Esophagus muscularis mucosa (tissue), 4 donors: ENCODE data around the gene WDR87. TPM values are rescaled to one million over a fixed set of nuclear protein-coding genes. Genes with fewer than 3 reads are reported as not detected.

Source experiments
- DNase-seq: peaks from one replicate; pipeline ENCODE4 v3.0.0-alpha.2; 2017; ENCODE audit errors: extremely low spot score
- H3K27ac ChIP-seq, 4 donors: fragments of 200-600 bp; sonication (generic); replicated peaks in 1 of 4; 1 replicate in 3 of 4; 2 replicates in 1 of 4; pipeline ENCODE4 v1.5.1; 2016 to 2019; ENCODE audit warnings: mild to moderate bottlenecking in 1 of 4
- H3K27me3 ChIP-seq, 4 donors: fragments of 200-600 bp; sonication (generic); one replicate each; pipeline versions ENCODE4 v1.5.1 to v1.6.0; 2016 to 2019
- H3K36me3 ChIP-seq, 4 donors: fragments of 200-600 bp; sonication (generic); one replicate each; pipeline ENCODE4 v1.5.1; 2016 to 2019
- H3K4me1 ChIP-seq, 4 donors: fragments of 200-600 bp; sonication (generic); one replicate each; pipeline ENCODE4 v1.5.1; 2016 to 2019
- H3K4me3 ChIP-seq, 4 donors: fragments of 200-600 bp; sonication (generic); 1 replicate in 2 of 4; 2 replicates in 2 of 4; pipeline ENCODE4 v1.5.1; 2016 to 2019; ENCODE audit warnings: mild to moderate bottlenecking in 4 of 4, moderate library complexity in 1 of 4
- H3K9me3 ChIP-seq, 4 donors: fragments of 200-600 bp; sonication (generic); 1 replicate in 3 of 4; 2 replicates in 1 of 4; pipeline ENCODE4 v1.5.1; 2016 to 2019
- EP300 ChIP-seq: sonication (generic); formaldehyde crosslinking; IDR thresholded peaks from one replicate; pipeline ENCODE4 v1.6.1; 2017; ENCODE audit warnings: antibody characterized with exemption
- POLR2A ChIP-seq: fragments of 450-650 bp; IDR thresholded peaks from one replicate; pipeline ENCODE4 v1.6.1; 2017; ENCODE audit warnings: antibody characterized with exemption, moderate library complexity, mild to moderate bottlenecking, low read depth
- POLR2AphosphoS5 ChIP-seq, 2 donors: sonication (generic); formaldehyde crosslinking; IDR thresholded peaks; one replicate each; pipeline ENCODE4 v1.6.1; 2017; ENCODE audit warnings: antibody characterized with exemption in 2 of 2
- WGBS: methylation state at CpG from one replicate; pipeline ENCODE4 v1.1.5; 2018; 5-methylcytosine and 5-hydroxymethylcytosine counted together
- intact Hi-C: fragments of 100-400 bp; cut with DNase I; formaldehyde crosslinking; loops from one replicate; pipeline ENCODE4 v1.15.1; 2023
- total RNA-seq, 4 donors: library from RNA; depleted of rRNA; stranded (reverse); fragments of >200 nt; gene quantifications; one replicate each; pipeline versions ENCODE4 v1.1.0 to v1.2.1, GENCODE V29; 2016
- TF ChIP-seq, protein P1 (sequence below), 3 experiments: fragments of 200-600 bp in 2 of 3; fragments of 450-650 bp in 1 of 3; sonication (generic) in 2 of 3; IDR thresholded peaks; one replicate each; pipeline ENCODE4 v1.5.1; 2017 to 2019; ENCODE audit warnings: antibody characterized with exemption in 3 of 3, mild to moderate bottlenecking in 2 of 3, moderate library complexity in 1 of 3

WDR87 gene
- total RNA-seq, 4 donors from 2014 or later, result not detected

DNA sequence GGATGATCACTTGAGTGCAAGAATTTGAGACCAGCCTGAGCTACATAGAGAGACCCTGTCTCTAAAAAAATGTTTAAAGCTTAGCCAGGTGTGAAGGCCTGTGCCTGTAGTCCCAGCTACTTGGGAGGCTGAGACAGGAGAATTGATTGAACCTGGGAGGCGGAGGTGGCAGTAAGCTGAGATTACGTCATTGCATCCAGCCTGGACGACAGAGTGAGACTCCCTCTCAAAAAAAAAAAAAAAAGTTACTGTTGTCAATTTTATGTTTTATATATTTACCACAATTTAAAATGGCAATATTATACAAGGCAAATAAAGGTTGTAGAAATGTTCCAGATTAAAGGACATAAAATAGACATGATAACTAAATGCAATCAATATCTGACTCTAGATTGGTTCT lies 29.2 kb downstream of the WDR87 start:
- H3K9me3 ChIP-seq, result peaks cover 0 to 11% (median 8%) of the 10 kb centered on the region in 4 donors
- WGBS, result 94% methylated on average over 3 of the region's 3 CpGs
- no peak for DNase-seq
- no peak overlapping the region for H3K27ac ChIP-seq
- H3K36me3 ChIP-seq, result no peaks in the 10 kb centered on the region
- no peaks in the 10 kb centered on the region for H3K4me1 ChIP-seq
- TF ChIP-seq POLR2AphosphoS5 (IDR thresholded peaks at IDR 0.05), result no peak
- no peak for TF ChIP-seq POLR2A
- TF ChIP-seq EP300, result no peak
- TF ChIP-seq, protein P1, sequence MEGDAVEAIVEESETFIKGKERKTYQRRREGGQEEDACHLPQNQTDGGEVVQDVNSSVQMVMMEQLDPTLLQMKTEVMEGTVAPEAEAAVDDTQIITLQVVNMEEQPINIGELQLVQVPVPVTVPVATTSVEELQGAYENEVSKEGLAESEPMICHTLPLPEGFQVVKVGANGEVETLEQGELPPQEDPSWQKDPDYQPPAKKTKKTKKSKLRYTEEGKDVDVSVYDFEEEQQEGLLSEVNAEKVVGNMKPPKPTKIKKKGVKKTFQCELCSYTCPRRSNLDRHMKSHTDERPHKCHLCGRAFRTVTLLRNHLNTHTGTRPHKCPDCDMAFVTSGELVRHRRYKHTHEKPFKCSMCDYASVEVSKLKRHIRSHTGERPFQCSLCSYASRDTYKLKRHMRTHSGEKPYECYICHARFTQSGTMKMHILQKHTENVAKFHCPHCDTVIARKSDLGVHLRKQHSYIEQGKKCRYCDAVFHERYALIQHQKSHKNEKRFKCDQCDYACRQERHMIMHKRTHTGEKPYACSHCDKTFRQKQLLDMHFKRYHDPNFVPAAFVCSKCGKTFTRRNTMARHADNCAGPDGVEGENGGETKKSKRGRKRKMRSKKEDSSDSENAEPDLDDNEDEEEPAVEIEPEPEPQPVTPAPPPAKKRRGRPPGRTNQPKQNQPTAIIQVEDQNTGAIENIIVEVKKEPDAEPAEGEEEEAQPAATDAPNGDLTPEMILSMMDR (IDR thresholded peaks at IDR 0.05), result no peak
- intact Hi-C loops, result no loop called here
- H3K27me3 ChIP-seq, result no peaks in the 10 kb centered on the region
- no peak overlapping the region for H3K4me3 ChIP-seq

DNA sequence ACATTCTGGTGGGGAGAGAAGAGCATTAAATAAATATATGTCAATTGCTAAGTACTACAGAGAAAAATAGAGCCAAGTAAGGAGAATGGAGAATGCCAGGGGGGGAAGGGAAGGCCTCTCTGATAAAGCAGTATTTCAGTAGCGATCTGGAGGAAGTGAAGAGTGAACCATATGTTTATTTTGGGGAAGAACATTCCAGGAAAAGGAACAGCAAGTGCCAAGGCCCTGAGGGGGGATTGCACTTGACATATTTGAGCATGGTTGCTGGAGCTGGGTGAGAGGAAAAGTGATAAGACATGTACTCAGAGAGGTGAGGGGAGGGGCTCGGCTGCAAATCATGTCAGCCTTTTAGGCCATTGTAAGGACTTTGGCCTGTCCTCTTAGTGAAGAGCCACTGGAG lies 30.4 kb downstream of the WDR87 start:
- Histone ChIP-seq H3K4me3 (no peak overlapping the region), H3K4me1 (no peaks in the 10 kb centered on the region), H3K27me3 (no peaks in the 10 kb centered on the region), H3K36me3 (no peaks in the 10 kb centered on the region), H3K27ac (no peak overlapping the region), H3K9me3 (no peaks in the 10 kb centered on the region)
- WGBS, result 46% methylated on average over 2 of the region's 2 CpGs
- intact Hi-C loops, result no loop called here
- DNase-seq, result no peak
- TF ChIP-seq, protein P1 (IDR thresholded peaks at IDR 0.05), result no peak
- no peak for TF ChIP-seq POLR2A
- no peak for TF ChIP-seq EP300
- TF ChIP-seq POLR2AphosphoS5 (IDR thresholded peaks at IDR 0.05), result no peak

DNA sequence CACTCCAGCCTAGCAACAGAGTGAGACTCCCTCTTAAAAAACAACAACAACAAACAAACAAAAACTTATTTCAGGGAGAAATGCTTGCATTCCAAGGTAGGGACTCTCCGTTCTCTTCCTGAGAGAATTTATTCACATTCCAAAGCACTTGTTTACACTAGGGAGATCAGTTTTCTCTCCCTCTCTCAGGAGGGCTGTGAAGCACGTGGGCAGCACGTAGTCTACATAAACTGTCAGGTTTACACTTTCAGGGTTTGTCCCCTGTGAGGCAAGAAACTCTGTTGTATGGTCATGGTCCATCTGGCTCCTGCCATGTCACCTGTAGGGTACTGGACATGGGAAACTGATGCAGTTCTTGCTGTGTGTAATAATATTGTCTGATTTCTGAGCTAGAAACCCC lies 31.6 kb downstream of the WDR87 start:
- 17% methylated on average over 3 of the region's 3 CpGs for WGBS
- TF ChIP-seq POLR2AphosphoS5 (IDR thresholded peaks at IDR 0.05), result no peak
- no peak for TF ChIP-seq POLR2A
- TF ChIP-seq, protein P1 (IDR thresholded peaks at IDR 0.05), result no peak
- no peak for TF ChIP-seq EP300
- H3K27me3 ChIP-seq, result no peaks in the 10 kb centered on the region
- no peak overlapping the region for H3K4me3 ChIP-seq
- intact Hi-C loops, result no loop called here
- H3K4me1 ChIP-seq, result no peaks in the 10 kb centered on the region
- H3K9me3 ChIP-seq, result no peaks in the 10 kb centered on the region
- H3K27ac ChIP-seq, result no peak overlapping the region
- no peak for DNase-seq
- no peaks in the 10 kb centered on the region for H3K36me3 ChIP-seq

DNA sequence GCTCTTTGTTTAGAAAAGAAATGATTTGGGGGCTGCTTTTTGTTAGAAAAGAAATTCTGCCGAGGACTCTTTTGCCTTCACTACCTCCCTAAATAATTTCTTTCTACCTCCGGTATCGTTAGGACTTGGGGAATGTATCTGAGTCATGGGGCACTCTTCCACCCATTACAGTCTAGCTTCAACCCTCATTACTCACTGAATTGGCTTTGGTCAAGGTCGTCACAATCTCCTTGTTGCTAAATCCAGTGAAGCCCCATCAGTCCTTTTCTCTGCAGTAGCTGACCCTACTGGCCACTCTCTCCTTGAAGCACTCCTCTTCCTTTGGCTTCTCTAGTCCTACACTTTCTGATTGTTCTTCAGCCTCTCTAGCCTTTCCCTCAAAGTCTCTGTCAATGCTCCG lies 34.0 kb downstream of the WDR87 start:
- no peaks in the 10 kb centered on the region for H3K9me3 ChIP-seq
- 77% methylated on average over 5 of the region's 5 CpGs for WGBS
- no peak overlapping the region for H3K27ac ChIP-seq
- no peak overlapping the region for H3K4me3 ChIP-seq
- intact Hi-C loops, result no loop called here
- DNase-seq, result no peak
- TF ChIP-seq POLR2A (no peak), EP300 (no peak), POLR2AphosphoS5 (IDR thresholded peaks at IDR 0.05) (no peak)
- TF ChIP-seq, protein P1 (IDR thresholded peaks at IDR 0.05), result no peak
- H3K27me3 ChIP-seq, result no peaks in the 10 kb centered on the region
- no peaks in the 10 kb centered on the region for H3K4me1 ChIP-seq
- H3K36me3 ChIP-seq, result no peaks in the 10 kb centered on the region

DNA sequence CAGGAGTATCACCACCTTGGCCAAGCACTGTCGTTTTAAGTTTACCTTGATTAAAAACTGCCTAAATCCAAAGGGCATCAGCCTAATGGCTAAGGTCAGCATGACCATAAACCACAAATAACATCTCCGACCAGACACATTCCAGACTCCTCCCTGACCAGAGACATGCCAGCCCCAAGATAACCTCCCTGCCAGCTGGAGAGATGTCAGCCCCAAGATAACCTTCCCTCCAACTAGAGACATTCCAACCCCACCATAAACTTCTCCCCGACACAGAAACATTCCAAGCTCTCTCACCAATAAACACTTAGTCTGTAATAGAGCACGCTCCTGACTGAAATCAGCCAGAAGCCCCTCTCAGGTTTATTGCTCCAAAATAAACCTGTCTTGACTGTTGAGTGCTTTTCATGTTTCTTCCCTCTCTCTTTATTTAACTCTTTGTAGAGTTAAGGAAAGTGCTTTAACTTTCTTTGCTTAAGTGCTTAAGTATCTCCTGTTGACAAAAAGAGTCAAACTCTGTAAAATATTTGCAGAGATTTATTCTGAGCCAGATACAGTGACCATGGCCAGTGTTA lies 36.5 kb downstream of the WDR87 start:
- DNase-seq, result no peak
- Histone ChIP-seq H3K9me3 (no peaks in the 10 kb centered on the region), H3K27me3 (no peaks in the 10 kb centered on the region), H3K27ac (no peak overlapping the region), H3K4me1 (no peaks in the 10 kb centered on the region), H3K36me3 (no peaks in the 10 kb centered on the region), H3K4me3 (no peak overlapping the region)
- TF ChIP-seq, protein P1 (IDR thresholded peaks at IDR 0.05), result no peak
- no peak for TF ChIP-seq EP300
- no peak for TF ChIP-seq POLR2AphosphoS5 (IDR thresholded peaks at IDR 0.05)
- TF ChIP-seq POLR2A, result no peak
- intact Hi-C loops, result no loop called here
- WGBS, result 67% methylated on average over 4 of the region's 4 CpGs
